Suprapubic skin (tissue), 3 donors: ENCODE measurements around the gene NRXN3.

ENCODE experiments used
- CTCF ChIP-seq, 2 donors: fragments of 200-600 bp in 1 of 2; fragments of 450-650 bp in 1 of 2; sonication (generic) in 1 of 2; IDR thresholded peaks; one replicate each; pipeline ENCODE4 v1.5.1; 2016 to 2019; ENCODE audit warnings: antibody characterized with exemption in 2 of 2, mild to moderate bottlenecking in 1 of 2, moderate library complexity in 1 of 2
- POLR2A ChIP-seq, 2 donors: fragments of 450-650 bp; IDR thresholded peaks; one replicate each; pipeline ENCODE4 v1.6.1; 2017; ENCODE audit warnings: antibody characterized with exemption in 2 of 2, mild to moderate bottlenecking in 2 of 2, moderate library complexity in 2 of 2

- TF ChIP-seq CTCF (IDR thresholded peaks at IDR 0.05) (no peak), POLR2A (IDR thresholded peaks at IDR 0.05) (no peak)
Measured at GRCh38 chr14:78356391-78356790, 186.2 kb downstream of the NRXN3 start.
